SK-N-SH (cell line): ENCODE measurements around the gene EEFSEC. TPM values are rescaled to one million over a fixed set of nuclear protein-coding genes. Genes with fewer than 3 reads are reported as not detected.

Source experiments
- CTCF ChIA-PET: fragments of 300-600, 350-600 bp; formaldehyde crosslinking; extraction: SDS; loops from one replicate; lab custom pipeline; 2021; lab: Yijun Ruan, JAX
- POLR2A ChIA-PET: fragments of 350-600 bp; sonication (Branson Sonifier 250); formaldehyde crosslinking; extraction: SDS; loops from one replicate; lab custom pipeline; 2020; ENCODE audit warnings: antibody characterized with exemption, inconsistent platforms; lab: Yijun Ruan, JAX
- DNase-seq: peaks from one replicate; pipeline ENCODE4 v3.0.0; 2012
- H2AFZ ChIP-seq: fragments of 200-600 bp; sonication (generic); 2 replicates; pipeline ENCODE4 v1.8.1; 2016; ENCODE audit warnings: antibody characterized with exemption, mild to moderate bottlenecking, low read depth
- H3F3A ChIP-seq: fragments of 200-600 bp; sonication (generic); replicated peaks from 2 replicates; pipeline ENCODE3; 2016; ENCODE audit warnings: antibody characterized with exemption, mild to moderate bottlenecking; ENCODE audit not compliant: insufficient read depth
- H3K27ac ChIP-seq, 2 experiments: fragments of 200-500 bp in 1 of 2; fragments of 200-600 bp in 1 of 2; sonication (Bioruptor generic) in 1 of 2; sonication (generic), shearing (Covaris generic) in 1 of 2; 2 replicates each; pipeline versions ENCODE4 v1.5.1 to v1.6.1; 2014 to 2016; ENCODE audit warnings: low read depth in 2 of 2, inconsistent platforms in 1 of 2, low read length in 1 of 2, mild to moderate bottlenecking in 1 of 2, mixed read lengths in 1 of 2
- H3K27me3 ChIP-seq: fragments of 200-600 bp; sonication (generic), shearing (Covaris generic); 2 replicates; pipeline ENCODE4 v1.6.1; 2016; ENCODE audit warnings: mixed run types; ENCODE audit not compliant: insufficient read depth
- H3K36me3 ChIP-seq, 2 experiments: fragments of 200-500 bp in 1 of 2; fragments of 200-600 bp in 1 of 2; sonication (Bioruptor generic) in 1 of 2; sonication (generic) in 1 of 2; replicated peaks in 1 of 2; 2 replicates each; pipeline versions ENCODE3 to v1.5.1; 2014 to 2016; ENCODE audit warnings: low read length in 1 of 2, mild to moderate bottlenecking in 1 of 2; ENCODE audit not compliant: insufficient read depth in 2 of 2, control insufficient read depth in 1 of 2
- H3K4me1 ChIP-seq, 2 experiments: fragments of 200-500 bp in 1 of 2; fragments of 200-600 bp in 1 of 2; sonication (Bioruptor generic) in 1 of 2; sonication (generic), shearing (Covaris generic) in 1 of 2; 2 replicates each; pipeline versions ENCODE4 v1.5.1 to v1.6.1; 2014 to 2016; ENCODE audit warnings: low read depth in 1 of 2, low read length in 1 of 2, mixed run types in 1 of 2; ENCODE audit not compliant: insufficient read depth in 2 of 2, control insufficient read depth in 1 of 2
- H3K4me2 ChIP-seq: fragments of 200-600 bp; sonication (generic), shearing (Covaris generic); 2 replicates; pipeline ENCODE4 v1.6.1; 2017; ENCODE audit warnings: mixed run types
- H3K4me3 ChIP-seq, 2 experiments: fragments of 200-500 bp in 1 of 2; fragments of 200-600 bp in 1 of 2; sonication (Bioruptor generic) in 1 of 2; sonication (generic), shearing (Covaris generic) in 1 of 2; 2 replicates each; pipeline versions ENCODE4 v1.5.1 to v1.8.1; 2014 to 2016; ENCODE audit warnings: low read depth in 2 of 2, inconsistent platforms in 1 of 2, low read length in 1 of 2, mild to moderate bottlenecking in 1 of 2, mixed read lengths in 1 of 2, moderate library complexity in 1 of 2
- H3K79me2 ChIP-seq: fragments of 200-600 bp; sonication (generic); 2 replicates; pipeline ENCODE4 v1.8.1; 2017; ENCODE audit warnings: mild to moderate bottlenecking; ENCODE audit not compliant: insufficient read depth
- H3K9ac ChIP-seq: fragments of 200-600 bp; sonication (generic); 2 replicates; pipeline ENCODE4 v1.6.1; 2017; ENCODE audit warnings: mixed run types
- H3K9me2 ChIP-seq: fragments of 200-600 bp; sonication (generic); 2 replicates; pipeline ENCODE4 v1.6.1; 2017; ENCODE audit warnings: mixed run types
- H3K9me3 ChIP-seq: fragments of 200-600 bp; sonication (generic); 2 replicates; pipeline ENCODE4 v1.6.1; 2017; ENCODE audit warnings: mixed run types, mild to moderate bottlenecking, moderate library complexity
- H4K20me1 ChIP-seq: fragments of 200-600 bp; sonication (generic); 2 replicates; pipeline ENCODE4 v1.6.1; 2017; ENCODE audit warnings: mild to moderate bottlenecking, mixed run types; ENCODE audit not compliant: insufficient read depth
- EP300 ChIP-seq, 2 experiments: IDR thresholded peaks; 2 replicates each; pipeline versions ENCODE4 v1.4.0 to v1.6.1; 2012; ENCODE audit warnings: borderline replicate concordance in 1 of 2, low read depth in 1 of 2, low read length in 1 of 2
- EZH2phosphoT487 ChIP-seq: fragments of 200-600 bp; sonication (generic); IDR thresholded peaks from 2 replicates; pipeline ENCODE4 v1.6.1; 2017; ENCODE audit warnings: low read depth, mixed run types, mild to moderate bottlenecking, antibody characterized with exemption, moderate library complexity, borderline replicate concordance
- RCOR1 ChIP-seq: fragments of 150-350 bp; IDR thresholded peaks from 2 replicates; pipeline ENCODE4 v1.6.1; 2017; ENCODE audit warnings: antibody characterized with exemption, low read length
- RXRA ChIP-seq: IDR thresholded peaks from 2 replicates; pipeline ENCODE4 v1.4.0; 2012; ENCODE audit warnings: low read depth, mild to moderate bottlenecking, borderline replicate concordance
- YY1 ChIP-seq: IDR thresholded peaks from 2 replicates; pipeline ENCODE4 v1.4.0; 2012; ENCODE audit warnings: low read depth, mild to moderate bottlenecking
- WGBS: methylation state at CpG from one replicate; pipeline ENCODE4 v1.1.6; 2017; ENCODE audit warnings: low lambda C conversion rate; 5-methylcytosine and 5-hydroxymethylcytosine counted together
- polyA plus RNA-seq, 3 experiments: library from polyadenylated mRNA; depleted of rRNA; stranded (reverse); fragments of >200 nt; gene quantifications; 2 replicates each; pipeline ENCODE4 v1.2.3, GENCODE V29; 2012

EEFSEC gene
- polyA plus RNA-seq, 1 of the 3 experiments (the other 2 are of a cell fraction) = 12.4 TPM

DNA sequence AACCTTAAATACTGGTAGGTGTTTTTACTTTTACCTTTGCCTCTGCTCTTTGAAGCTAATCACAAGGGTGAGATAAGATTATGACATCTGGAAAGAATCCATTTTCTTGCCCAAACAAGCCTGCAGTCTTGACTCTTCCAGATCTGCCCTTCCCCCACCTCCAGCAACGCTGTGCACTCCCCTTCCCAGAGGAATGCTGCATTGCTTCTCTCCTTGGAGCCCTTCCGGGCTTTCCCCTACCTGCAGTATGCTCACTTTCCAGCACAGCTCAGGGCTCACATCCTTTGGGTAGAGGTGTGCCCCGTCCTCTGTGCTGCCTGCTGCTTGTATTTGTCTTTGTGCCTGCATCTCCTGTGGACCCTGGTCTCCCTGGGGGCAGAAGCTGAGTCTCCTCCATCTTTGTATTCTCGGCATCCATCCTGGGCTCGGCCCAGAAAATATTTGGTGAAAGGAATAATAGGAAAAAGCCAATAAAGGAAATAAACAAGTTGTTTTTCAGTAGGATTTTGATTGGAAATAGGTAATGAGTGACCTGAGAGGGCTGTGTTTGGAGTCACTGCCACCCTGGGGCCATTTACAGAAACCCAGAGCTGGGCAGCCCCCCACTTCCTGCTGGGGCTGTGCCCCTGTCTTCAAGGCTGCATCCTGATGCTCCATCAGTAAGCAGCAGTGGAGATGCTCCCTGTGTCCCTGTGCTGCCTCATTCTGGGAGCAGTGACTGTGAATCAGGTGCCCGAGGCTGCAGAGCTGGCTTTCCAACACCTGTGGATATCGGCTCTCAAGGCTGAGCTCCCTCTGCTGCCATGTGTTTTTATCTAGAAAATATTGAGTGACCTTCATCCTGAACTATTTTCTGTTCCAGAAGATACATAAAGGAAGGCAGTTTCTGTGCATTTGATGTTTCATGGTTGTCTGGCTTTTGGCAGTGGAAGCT lies 117.5 kb downstream of the EEFSEC start:
- H3K79me2 ChIP-seq = no peaks in the 10 kb centered on the region
- 88% methylated on average over 7 of the region's 7 CpGs for WGBS
- peak overlapping the region in 1 of 2 experiments; percentile 86; a peak in 2 of 4 replicates for H3K27ac ChIP-seq
- no peak overlapping the region for H3K4me3 ChIP-seq
- H3F3A ChIP-seq = no peaks in the 10 kb centered on the region
- H3K9ac ChIP-seq = no peak overlapping the region
- TF ChIP-seq YY1 = no peak
- TF ChIP-seq EP300 (IDR thresholded peaks at IDR 0.05; ENCODE audit: borderline replicate concordance in 1 of 2, low read depth in 1 of 2, low read length in 1 of 2) = 0 out of 4 replicates have a peak, but pooled peaks of 1 of the 2 experiments have one; percentile 9
- no peak for TF ChIP-seq RXRA
- H3K4me2 ChIP-seq = no peak overlapping the region
- H3K27me3 ChIP-seq = no peaks in the 10 kb centered on the region
- H3K9me2 ChIP-seq = no peaks in the 10 kb centered on the region
- no peak overlapping the region for H2AFZ ChIP-seq
- DNase-seq = peak; percentile 51
- ChIA-PET CTCF (interaction anchor here (1.1 to 3.8 kb wide), 12 partner anchors 8 to 100 kb away, joined by 3 to 12 read pairs (median 4); no protein-coding TSS in a partner anchor), POLR2A (interaction anchor here (2.5 kb wide), 1 partner anchor 139 kb away, joined by 9 read pairs; no protein-coding TSS in a partner anchor)
- H4K20me1 ChIP-seq = no peaks in the 10 kb centered on the region
- peaks cover 10 to 79% of the 10 kb centered on the region in 2 experiments; a peak in 3 of 4 replicates for H3K4me1 ChIP-seq
- peaks cover 0 to 3% of the 10 kb centered on the region in 2 experiments for H3K36me3 ChIP-seq
- H3K9me3 ChIP-seq = no peaks in the 10 kb centered on the region

DNA sequence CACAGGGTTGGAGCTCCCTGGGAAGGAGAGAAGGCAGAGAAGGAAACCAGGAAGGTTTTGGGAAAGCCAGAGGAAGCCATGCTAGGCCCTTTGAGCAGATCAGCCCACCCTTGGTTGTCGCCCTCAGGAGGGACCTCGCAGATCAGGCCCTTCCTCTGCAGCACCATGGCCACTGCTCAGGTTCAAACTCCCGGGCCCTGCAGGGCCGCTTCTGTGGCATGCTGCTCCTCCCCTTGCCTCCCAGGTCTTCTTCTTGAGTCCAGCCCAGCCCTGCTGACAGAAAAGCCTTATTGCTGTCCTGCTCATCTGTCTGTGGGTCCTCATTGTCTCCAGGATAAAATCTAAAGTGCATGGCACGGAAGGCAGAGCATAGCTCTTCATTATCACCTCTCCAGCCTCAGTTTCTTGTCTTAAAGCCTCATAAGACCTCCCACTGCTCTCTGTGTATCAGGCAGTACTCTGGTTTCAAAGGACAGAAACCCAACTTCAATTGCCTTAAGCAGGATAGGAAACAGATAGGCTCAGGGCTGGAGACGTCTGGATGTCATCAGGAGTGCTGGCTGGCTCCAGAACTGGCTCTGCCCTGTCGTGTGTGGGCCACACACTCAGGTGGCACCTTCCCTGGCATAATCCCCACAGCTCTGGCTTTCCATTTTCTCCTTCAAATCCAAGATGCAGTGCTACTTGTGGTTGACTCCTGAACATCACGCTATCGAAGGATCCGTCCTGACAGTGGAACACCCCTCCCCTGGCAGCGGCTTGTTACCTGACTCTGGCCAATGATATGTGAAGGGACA lies 118.5 kb downstream of the EEFSEC start:
- CTCF ChIA-PET = interaction anchor here (0.8 to 3.8 kb wide), 12 partner anchors 10 to 101 kb away, joined by 3 to 12 read pairs (median 4); no protein-coding TSS in a partner anchor
- Histone ChIP-seq H3K9ac (no peak overlapping the region), H3K27me3 (no peaks in the 10 kb centered on the region), H3K79me2 (no peaks in the 10 kb centered on the region), H3K9me3 (no peaks in the 10 kb centered on the region), H2AFZ (no peak overlapping the region), H3K4me2 (no peak overlapping the region), H3K27ac (peak overlapping the region in 1 of 2 experiments; percentile 86; a peak in 2 of 4 replicates)
- TF ChIP-seq RCOR1 = 0 out of 2 replicates have a peak, but pooled peaks have one; percentile 15
- no peak for TF ChIP-seq RXRA
- no peak for TF ChIP-seq EZH2phosphoT487
- peak in 1 of 2 experiments; percentile 54; a peak in 1 of 4 replicates for TF ChIP-seq EP300 (IDR thresholded peaks at IDR 0.05; ENCODE audit: borderline replicate concordance in 1 of 2, low read depth in 1 of 2, low read length in 1 of 2)
- TF ChIP-seq, all 33 proteins: peak for 2
- Histone ChIP-seq H3K9me2 (no peaks in the 10 kb centered on the region), H3K4me3 (no peak overlapping the region), H3K4me1 (peaks cover 10 to 82% of the 10 kb centered on the region in 2 experiments; a peak in 3 of 4 replicates), H3K36me3 (peaks cover 0 to 3% of the 10 kb centered on the region in 2 experiments), H4K20me1 (no peaks in the 10 kb centered on the region), H3F3A (no peaks in the 10 kb centered on the region)
- DNase-seq = peak; percentile 51
- POLR2A ChIA-PET = interaction anchor here (0.6 to 2.5 kb wide), 2 partner anchors 66 to 138 kb away, joined by 3 to 9 read pairs; no protein-coding TSS in a partner anchor
- 91% methylated on average over 10 of the region's 11 CpGs for WGBS
